ENCODE data around the gene DYNLT5. TPM values are rescaled to one million over a fixed set of nuclear protein-coding genes. Genes with fewer than 3 reads are reported as not detected.

DYNLT5 gene
- total and polyA plus RNA-seq, 9 donors: 0.05 to 11.4 (median 0.48) TPM

GRCh38 chr1:66729119-66729518 lies 23.1 kb upstream of the DYNLT5 start:
- Histone ChIP-seq H3K36me3 (no peaks in the 10 kb centered on the region), H3K27me3 (no peaks in the 10 kb centered on the region), H3K4me3 (no peak overlapping the region), H3K27ac (no peak overlapping the region), H3K4me1 (ENCODE audit: insufficient read depth) (no peaks in the 10 kb centered on the region), H3K9me3 (no peaks in the 10 kb centered on the region)
- 73 to 82% (median 80%) methylated on average over 6 of the region's 6 CpGs for WGBS, 3 donors
- no peak for DNase-seq
- TF ChIP-seq CTCF (IDR thresholded peaks at IDR 0.05) (no peak), EP300 (IDR thresholded peaks at IDR 0.05) (no peak), POLR2A (IDR thresholded peaks at IDR 0.05) (no peak)
- intact Hi-C loops (cut with DNase I): no loop called here

- Histone ChIP-seq H3K4me1 (ENCODE audit: insufficient read depth) (no peaks in the 10 kb centered on the region), H3K9me3 (no peaks in the 10 kb centered on the region), H3K4me3 (no peak overlapping the region), H3K27me3 (no peaks in the 10 kb centered on the region), H3K36me3 (no peaks in the 10 kb centered on the region), H3K27ac (no peak overlapping the region)
- no peak for DNase-seq
- intact Hi-C loops (cut with DNase I): no loop called here
- TF ChIP-seq EP300 (IDR thresholded peaks at IDR 0.05): no peak
- TF ChIP-seq POLR2A (IDR thresholded peaks at IDR 0.05): no peak
- TF ChIP-seq CTCF (IDR thresholded peaks at IDR 0.05): no peak
- 78 to 80% (median 79%) methylated on average over 3 of the region's 3 CpGs for WGBS, 3 donors
Measured at GRCh38 chr1:66729523-66729922, 22.7 kb upstream of the DYNLT5 start.

GRCh38 chr1:66730462-66730861 lies 21.8 kb upstream of the DYNLT5 start:
- Histone ChIP-seq H3K4me3 (no peak overlapping the region), H3K27ac (no peak overlapping the region), H3K36me3 (no peaks in the 10 kb centered on the region), H3K27me3 (no peaks in the 10 kb centered on the region), H3K9me3 (no peaks in the 10 kb centered on the region), H3K4me1 (ENCODE audit: insufficient read depth) (no peaks in the 10 kb centered on the region)
- TF ChIP-seq CTCF (IDR thresholded peaks at IDR 0.05): no peak
- no peak for TF ChIP-seq POLR2A (IDR thresholded peaks at IDR 0.05)
- TF ChIP-seq EP300 (IDR thresholded peaks at IDR 0.05): no peak
- WGBS, 3 donors: 79 to 85% (median 80%) methylated on average over 2 of the region's 2 CpGs
- intact Hi-C loops (cut with DNase I): no loop called here
- no peak for DNase-seq

- Histone ChIP-seq H3K36me3 (no peaks in the 10 kb centered on the region), H3K27me3 (no peaks in the 10 kb centered on the region), H3K9me3 (no peaks in the 10 kb centered on the region), H3K4me3 (no peak overlapping the region), H3K27ac (no peak overlapping the region), H3K4me1 (ENCODE audit: insufficient read depth) (no peaks in the 10 kb centered on the region)
- 72 to 85% (median 78%) methylated on average over 4 of the region's 4 CpGs for WGBS, 3 donors
- no peak for DNase-seq
- intact Hi-C loops (cut with DNase I): no loop called here
- TF ChIP-seq EP300 (IDR thresholded peaks at IDR 0.05) (no peak), CTCF (IDR thresholded peaks at IDR 0.05) (no peak), POLR2A (IDR thresholded peaks at IDR 0.05) (no peak)
Measured at GRCh38 chr1:66731170-66731865, 20.9 kb upstream of the DYNLT5 start.

Data from ovary (tissue), 9 donors.